ENCODE results near the gene NEURL1. TPM values are rescaled to one million over a fixed set of nuclear protein-coding genes. Genes with fewer than 3 reads are reported as not detected.

Gene NEURL1
- total RNA-seq, 1 experiment from 2014 or later, result 0.84 TPM

DNA sequence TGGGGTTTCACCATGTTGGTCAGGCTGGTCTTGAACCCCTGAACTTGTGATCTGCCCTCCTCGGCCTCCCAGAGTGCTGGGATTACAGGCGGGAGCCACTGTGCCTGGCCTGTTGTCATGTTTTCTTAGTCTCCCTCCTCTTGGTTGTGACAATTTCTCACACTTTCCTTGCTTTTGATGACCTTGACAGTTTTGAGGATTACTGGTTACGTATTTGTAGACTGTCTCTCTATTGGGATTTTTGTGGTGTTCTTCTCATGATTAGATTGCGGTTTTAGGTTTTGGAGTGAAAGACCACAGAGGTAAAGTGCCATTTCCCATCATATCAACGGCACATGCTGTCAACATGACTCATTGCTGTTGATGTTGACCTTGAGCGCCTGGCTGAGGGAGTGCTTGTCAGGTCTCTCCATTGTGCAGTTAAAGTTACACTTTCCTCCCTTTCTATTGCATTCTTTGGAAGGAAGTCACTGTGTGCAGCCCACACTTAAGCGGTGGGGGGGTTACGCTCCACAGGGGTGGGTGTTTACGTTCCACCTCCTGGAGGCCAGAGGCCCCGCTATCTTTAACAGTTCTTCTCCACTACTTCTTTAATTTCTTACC, 10.8 kb downstream of the NEURL1 start:
- intact Hi-C loops (cut with micrococcal nuclease; ENCODE audit: unreplicated experiment), result no loop called here
- H3K4me1 Mint-ChIP-seq (ENCODE audit: low read depth, unreplicated experiment), result peaks cover 7% of the 10 kb centered on the region
- ChIA-PET CTCF (interaction anchor here (0.6 to 0.7 kb wide), 2 partner anchors 11 to 73 kb away, joined by 3 to 5 read pairs; no protein-coding TSS in a partner anchor), POLR2A (no interaction called here)
- Histone ChIP-seq H3K27me3 (replicated peaks; ENCODE audit: control insufficient read depth, insufficient read depth, low read length) (no peaks in the 10 kb centered on the region), H3K9me3 (no peaks in the 10 kb centered on the region), H3K36me3 (ENCODE audit: control insufficient read depth, insufficient read depth, low read length) (no peaks in the 10 kb centered on the region), H3K4me3 (ENCODE audit: low read depth, low read length) (no peak overlapping the region), H3K4me1 (no peaks in the 10 kb centered on the region)
- BruUV-seq (replicated peaks), result no TSS peak
- no peak overlapping the region for H3K4me3 Mint-ChIP-seq (ENCODE audit: unreplicated experiment)
- no peak for TF ChIP-seq CTCF (IDR thresholded peaks at IDR 0.05; ENCODE audit: insufficient read depth in 1 of 2, low read depth in 1 of 2, low read length in 1 of 2, severe bottlenecking in 1 of 2, unreplicated experiment in 1 of 2)
- no peaks in the 10 kb centered on the region for H3K36me3 Mint-ChIP-seq (ENCODE audit: insufficient read depth, unreplicated experiment)
- H3K27me3 Mint-ChIP-seq (ENCODE audit: insufficient read depth, unreplicated experiment), result peaks cover 6% of the 10 kb centered on the region
- no peaks in the 10 kb centered on the region for H3K9me3 Mint-ChIP-seq (ENCODE audit: unreplicated experiment)
- no peak overlapping the region for H3K27ac Mint-ChIP-seq (ENCODE audit: unreplicated experiment)
- DNase-seq, result peak in 1 of 2 experiments; percentile 29

DNA sequence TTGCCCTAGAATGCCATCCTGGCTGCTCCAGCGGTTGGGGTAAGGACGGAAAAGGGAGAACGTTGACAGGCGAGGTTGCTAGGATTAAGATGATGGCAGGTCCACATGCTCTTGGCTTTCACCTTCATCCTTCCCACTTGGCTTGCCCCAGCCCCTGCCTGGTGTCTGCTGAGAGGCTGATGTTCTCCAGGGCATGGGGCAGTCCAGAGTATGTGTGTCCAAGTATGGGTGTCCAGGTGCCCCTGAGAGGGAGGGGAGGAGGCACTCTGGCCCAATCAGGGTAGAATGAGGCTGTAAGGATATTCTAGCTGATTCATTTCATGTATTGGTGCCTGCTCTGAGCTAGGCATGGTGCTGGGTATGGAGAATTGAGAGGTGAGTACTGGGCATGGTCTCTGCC, 12.6 kb downstream of the NEURL1 start:
- CTCF ChIA-PET, result interaction anchor here (1.1 kb wide), 1 partner anchor 118 kb away, joined by 3 read pairs; no protein-coding TSS in a partner anchor
- no peaks in the 10 kb centered on the region for H3K9me3 ChIP-seq
- no peaks in the 10 kb centered on the region for H3K27me3 ChIP-seq (replicated peaks; ENCODE audit: control insufficient read depth, insufficient read depth, low read length)
- Mint-ChIP-seq H3K9me3 (ENCODE audit: unreplicated experiment) (no peaks in the 10 kb centered on the region), H3K4me1 (ENCODE audit: low read depth, unreplicated experiment) (peaks cover 7% of the 10 kb centered on the region), H3K27ac (ENCODE audit: unreplicated experiment) (no peak overlapping the region), H3K4me3 (ENCODE audit: unreplicated experiment) (no peak overlapping the region), H3K36me3 (ENCODE audit: insufficient read depth, unreplicated experiment) (no peaks in the 10 kb centered on the region), H3K27me3 (ENCODE audit: insufficient read depth, unreplicated experiment) (peaks cover 3% of the 10 kb centered on the region)
- intact Hi-C loops (cut with micrococcal nuclease; ENCODE audit: unreplicated experiment), result loop anchor here (5.0 kb wide), 1 partner anchor 86 kb away; no protein-coding TSS in a partner anchor
- H3K36me3 ChIP-seq (ENCODE audit: control insufficient read depth, insufficient read depth, low read length), result no peaks in the 10 kb centered on the region
- no peak for TF ChIP-seq CTCF (IDR thresholded peaks at IDR 0.05; ENCODE audit: insufficient read depth in 1 of 2, low read depth in 1 of 2, low read length in 1 of 2, severe bottlenecking in 1 of 2, unreplicated experiment in 1 of 2)
- no peak for DNase-seq
- POLR2A ChIA-PET, result no interaction called here
- BruUV-seq (replicated peaks), result no TSS peak
- H3K4me1 ChIP-seq, result peaks cover 2% of the 10 kb centered on the region; the same call in 1 of the 2 replicates
- no peak overlapping the region for H3K4me3 ChIP-seq (ENCODE audit: low read depth, low read length)

- ChIA-PET POLR2A (no interaction called here), CTCF (interaction anchor here (0.9 kb wide), 1 partner anchor 35 kb away, joined by 3 read pairs; no protein-coding TSS in a partner anchor)
- no peak overlapping the region for H3K27ac Mint-ChIP-seq (ENCODE audit: unreplicated experiment)
These were observed 14.0 kb downstream of the NEURL1 start for GRCh38 chr10:103507235-103508191.

More at GRCh38 chr10:103507235-103508191, 14.0 kb downstream of the NEURL1 start:
- Histone ChIP-seq H3K36me3 (ENCODE audit: control insufficient read depth, insufficient read depth, low read length) (no peaks in the 10 kb centered on the region), H3K27me3 (replicated peaks; ENCODE audit: control insufficient read depth, insufficient read depth, low read length) (no peaks in the 10 kb centered on the region), H3K4me1 (peaks cover 16% of the 10 kb centered on the region), H3K4me3 (ENCODE audit: low read depth, low read length) (no peak overlapping the region), H3K9me3 (no peaks in the 10 kb centered on the region)
- peaks cover 18% of the 10 kb centered on the region for H3K4me1 Mint-ChIP-seq (ENCODE audit: low read depth, unreplicated experiment)
- H3K4me3 Mint-ChIP-seq (ENCODE audit: unreplicated experiment), result no peak overlapping the region
- peak; percentile 38 to 88 for DNase-seq
- H3K9me3 Mint-ChIP-seq (ENCODE audit: unreplicated experiment), result no peaks in the 10 kb centered on the region
- H3K36me3 Mint-ChIP-seq (ENCODE audit: insufficient read depth, unreplicated experiment), result no peaks in the 10 kb centered on the region
- TF ChIP-seq CTCF (IDR thresholded peaks at IDR 0.05; ENCODE audit: insufficient read depth in 1 of 2, low read depth in 1 of 2, low read length in 1 of 2, severe bottlenecking in 1 of 2, unreplicated experiment in 1 of 2), result peak in 1 of 2 experiments; percentile 38
- BruUV-seq (replicated peaks), result no TSS peak
- intact Hi-C loops (cut with micrococcal nuclease; ENCODE audit: unreplicated experiment), result loop anchor here (5.0 kb wide), 1 partner anchor 85 kb away; no protein-coding TSS in a partner anchor
- peaks cover under 1% of the 10 kb centered on the region for H3K27me3 Mint-ChIP-seq (ENCODE audit: insufficient read depth, unreplicated experiment)

All from Caco-2 (cell line).